Endothelial cell of umbilical vein (primary cell): ENCODE results near the gene PDE4B. TPM values are rescaled to one million over a fixed set of nuclear protein-coding genes. Genes with fewer than 3 reads are reported as not detected.

ENCODE experiments used
- BruUV-seq: library from RNA; stranded (reverse); fragments of 400-500 nt; replicated peaks from 2 replicates; lab custom pipeline; 2021; lab: Mats Ljungman, UMichigan
- CTCF ChIA-PET: fragments of 300-600, 350-600 bp; sonication (Branson Sonifier 250); formaldehyde crosslinking; loops from one replicate; lab custom pipeline; 2021; ENCODE audit warnings: antibody characterized with exemption, inconsistent platforms; lab: Charles Lee
- POLR2A ChIA-PET: fragments of 300-600, 350-600 bp; sonication (Branson Sonifier 250); formaldehyde crosslinking; loops from one replicate; lab custom pipeline; 2021; ENCODE audit warnings: antibody characterized with exemption, inconsistent platforms; lab: Charles Lee
- DNase-seq: peaks from one replicate; pipeline ENCODE4 v3.0.0-alpha.2; 2011; ENCODE audit warnings: low read depth, low spot score
- FAIRE-seq: peaks from 2 replicates; lab custom pipeline; 2011; peaks lifted over from hg19 to GRCh38; lab: Jason Lieb, UNC
- H2AFZ ChIP-seq: 2 replicates; pipeline ENCODE4 v1.6.0; 2012; ENCODE audit warnings: low read depth, low read length, control low read depth, inconsistent platforms
- H3K27ac ChIP-seq: 2 replicates; pipeline ENCODE4 v1.5.1; 2011; ENCODE audit warnings: low read depth, mild to moderate bottlenecking, control low read depth, low read length, moderate library complexity; ENCODE audit not compliant: insufficient read depth
- H3K27me3 ChIP-seq, 2 experiments: 2 replicates each; pipeline versions ENCODE4 v1.6.0 to v1.6.1; 2011; ENCODE audit warnings: low read length in 2 of 2, mixed read lengths in 1 of 2; ENCODE audit not compliant: control insufficient read depth in 2 of 2, insufficient read depth in 2 of 2
- H3K36me3 ChIP-seq, 2 experiments: 2 replicates in 1 of 2; 3 replicates in 1 of 2; pipeline ENCODE4 v1.5.1; 2011; ENCODE audit warnings: low read length in 2 of 2, mild to moderate bottlenecking in 1 of 2, moderate library complexity in 1 of 2; ENCODE audit not compliant: control insufficient read depth in 2 of 2, insufficient read depth in 2 of 2; ENCODE audit errors: extremely low read depth in 1 of 2
- H3K4me1 ChIP-seq: 3 replicates; pipeline ENCODE4 v1.5.1; 2011; ENCODE audit warnings: mild to moderate bottlenecking, low read length; ENCODE audit not compliant: control insufficient read depth, insufficient read depth; ENCODE audit errors: extremely low read depth
- H3K4me2 ChIP-seq: 2 replicates; pipeline ENCODE4 v1.6.1; 2011; ENCODE audit warnings: low read length, control low read depth, mixed read lengths; ENCODE audit not compliant: insufficient read depth
- H3K4me3 ChIP-seq, 3 experiments: fragments of 200-600 bp in 1 of 3; sonication (generic), shearing (Covaris generic) in 1 of 3; replicated peaks in 1 of 3; 2 replicates each; pipeline ENCODE4 v1.5.1; 2011 to 2016; ENCODE audit warnings: control low read depth in 3 of 3, low read length in 3 of 3, mild to moderate bottlenecking in 2 of 3, inconsistent platforms in 1 of 3, low read depth in 1 of 3, moderate library complexity in 1 of 3; ENCODE audit not compliant: insufficient read depth in 1 of 3
- H3K79me2 ChIP-seq: 2 replicates; pipeline ENCODE4 v1.6.0; 2012; ENCODE audit warnings: low read length, inconsistent platforms; ENCODE audit not compliant: control insufficient read depth, insufficient read depth
- H3K9ac ChIP-seq: replicated peaks from 2 replicates; pipeline ENCODE3; 2011; ENCODE audit warnings: low read length, control low read depth; ENCODE audit not compliant: insufficient read depth; ENCODE audit errors: extremely low read depth
- H3K9me1 ChIP-seq: replicated peaks from 3 replicates; pipeline ENCODE4 v1.6.0; 2011; ENCODE audit warnings: mild to moderate bottlenecking, low read length; ENCODE audit not compliant: control insufficient read depth, insufficient read depth; ENCODE audit errors: extremely low read depth
- H3K9me3 ChIP-seq: replicated peaks from 2 replicates; pipeline ENCODE4 v1.5.1; 2012; ENCODE audit warnings: low read length, inconsistent platforms; ENCODE audit not compliant: control insufficient read depth, insufficient read depth
- H4K20me1 ChIP-seq: replicated peaks from 2 replicates; pipeline ENCODE3; 2011; ENCODE audit warnings: mild to moderate bottlenecking, low read length; ENCODE audit not compliant: control insufficient read depth, insufficient read depth; ENCODE audit errors: extremely low read depth
- CTCF ChIP-seq, 2 donors: IDR thresholded peaks; 1 replicate in 1 of 2; 2 replicates in 1 of 2; pipeline ENCODE4 v1.5.1; 2011; ENCODE audit warnings: low read length in 2 of 2, mild to moderate bottlenecking in 2 of 2, moderate library complexity in 2 of 2, control low read depth in 1 of 2, inconsistent platforms in 1 of 2, low read depth in 1 of 2; ENCODE audit not compliant: insufficient read depth in 1 of 2; ENCODE audit errors: extremely low read depth in 1 of 2
- EZH2 ChIP-seq: IDR thresholded peaks from 2 replicates; pipeline ENCODE4 v1.6.1; 2012; ENCODE audit warnings: borderline replicate concordance, low read depth, mild to moderate bottlenecking, moderate library complexity, low read length, inconsistent platforms; ENCODE audit not compliant: severe bottlenecking
- FOS ChIP-seq: IDR thresholded peaks from 2 replicates; pipeline ENCODE4 v1.6.1; 2011; ENCODE audit warnings: mild to moderate bottlenecking, low read length, moderate library complexity, borderline replicate concordance; ENCODE audit not compliant: insufficient read depth
- GATA2 ChIP-seq: IDR thresholded peaks from 2 replicates; pipeline ENCODE4 v1.7.0; 2011; ENCODE audit warnings: low read depth, mild to moderate bottlenecking, moderate library complexity, mixed read lengths, low read length; ENCODE audit not compliant: insufficient read length, insufficient read depth
- JUN ChIP-seq: IDR thresholded peaks from 2 replicates; pipeline ENCODE4 v1.6.1; 2011; ENCODE audit warnings: borderline replicate concordance, low read depth; ENCODE audit not compliant: insufficient read length, insufficient read depth
- MAX ChIP-seq: IDR thresholded peaks from 2 replicates; pipeline ENCODE4 v1.6.1; 2011; ENCODE audit not compliant: insufficient read depth, insufficient read length
- MYC ChIP-seq: IDR thresholded peaks from one replicate; pipeline ENCODE4 v1.6.1; 2011; ENCODE audit warnings: mild to moderate bottlenecking, low read depth, low read length
- POLR2A ChIP-seq: IDR thresholded peaks from 2 replicates; pipeline ENCODE4 v1.6.1; 2012; ENCODE audit warnings: low read depth, mild to moderate bottlenecking, control low read depth, low read length
- POLR2AphosphoS5 ChIP-seq: IDR thresholded peaks from 2 replicates; pipeline ENCODE4 v1.6.1; 2012; ENCODE audit warnings: low read depth, mild to moderate bottlenecking, control low read depth, low read length, moderate library complexity; ENCODE audit not compliant: insufficient read depth
- dilution Hi-C: fragments of 300-500 bp; cut with MboI; formaldehyde crosslinking; loops from one replicate; pipeline ENCODE4 v1.15.0; 2019; ENCODE audit warnings: low sequenced_read_pairs; ENCODE audit not compliant: extremely low pct_ligation_motif_present
- intact Hi-C: fragments of 100-400 bp; cut with micrococcal nuclease; formaldehyde crosslinking; loops from one replicate; pipeline ENCODE4 v1.10.0; 2022
- polyA plus RNA-seq, 4 experiments: library from polyadenylated mRNA; depleted of rRNA in 3 of 4; stranded (reverse) in 3 of 4; unstranded in 1 of 4; fragments of >200 nt; gene quantifications; 2 replicates each; pipeline versions ENCODE4 v1.2.1 to v1.2.3, GENCODE V29; 2011 to 2012; ENCODE audit warnings: missing spikeins in 1 of 4
- total RNA-seq: library from RNA; stranded (reverse); gene quantifications from 2 replicates; pipeline ENCODE4 v1.2.3, GENCODE V29; 2021

The PDE4B gene
- total and polyA plus RNA-seq, 2 donors (not counting 3 experiments of a cell fraction or from before 2014, with no cell fraction given): 63.5 to 69.8 TPM

GRCh38 chr1:65946376-65946775 lies 153.7 kb downstream of the PDE4B start:
- Histone ChIP-seq H3K36me3 (no peaks in the 10 kb centered on the region), H3K9me1 (no peaks in the 10 kb centered on the region), H3K9me3 (no peaks in the 10 kb centered on the region), H4K20me1 (no peaks in the 10 kb centered on the region), H3K4me2 (no peak overlapping the region), H3K4me1 (no peaks in the 10 kb centered on the region), H3K27ac (no peak overlapping the region), H2AFZ (no peak overlapping the region), H3K27me3 (peaks cover 0 to 2% of the 10 kb centered on the region in 2 experiments), H3K4me3 (no peak overlapping the region), H3K9ac (no peak overlapping the region), H3K79me2 (no peaks in the 10 kb centered on the region)
- DNase-seq: no peak
- TF ChIP-seq FOS: no peak
- TF ChIP-seq GATA2: no peak
- TF ChIP-seq MYC: no peak
- no peak for TF ChIP-seq MAX
- TF ChIP-seq POLR2AphosphoS5: no peak
- TF ChIP-seq EZH2: no peak
- TF ChIP-seq CTCF (IDR thresholded peaks at IDR 0.05; ENCODE audit: extremely low read depth in 1 of 2, insufficient read depth in 1 of 2, low read depth in 1 of 2, low read length in 2 of 2): no peak
- no peak for TF ChIP-seq POLR2A
- TF ChIP-seq JUN: no peak
- ChIA-PET CTCF (no interaction called here), POLR2A (no interaction called here)
- intact Hi-C loops (no loop called here), dilution Hi-C loops (no loop called here)
- FAIRE-seq: no peak
- BruUV-seq: no TSS peak
